ENCODE data around the gene TUBA1B.

Gene TUBA1B

GRCh38 chr12:49091056-49091835 is 39.9 kb downstream of the TUBA1B start:
- no peak for DNase-seq (ENCODE audit: low read depth in 2 of 2)

- DNase-seq (ENCODE audit: low read depth in 2 of 2) = peak in 1 of 2 donors; percentile 31
Observed at GRCh38 chr12:49089821-49090773, 41.1 kb downstream of the TUBA1B start.

- no peak for DNase-seq (ENCODE audit: low read depth in 2 of 2)
Observed at GRCh38 chr12:49088932-49089330, 42.3 kb downstream of the TUBA1B start.

GRCh38 chr12:49088150-49088931 is 42.9 kb downstream of the TUBA1B start:
- DNase-seq (ENCODE audit: low read depth in 2 of 2) = peak; percentile 58 to 60

- no peak for DNase-seq (ENCODE audit: low read depth in 2 of 2)
Observed at GRCh38 chr12:49086116-49086515, 45.1 kb downstream of the TUBA1B start.

GRCh38 chr12:49084438-49084837 is 46.8 kb downstream of the TUBA1B start:
- no peak for DNase-seq (ENCODE audit: low read depth in 2 of 2)

- DNase-seq (ENCODE audit: low read depth in 2 of 2) = no peak
Observed at GRCh38 chr12:49079793-49080192, 51.4 kb downstream of the TUBA1B start.
